NCI-H187 (cell line): ENCODE measurements around the gene PTGIS.
"Not testable (repeated sequence)": the region's sequence is repeated elsewhere in the genome, so short reads cannot be mapped to it uniquely, and the experiment has no call there.

Experiments
- DNase-seq, 2 experiments: peaks; one replicate each; lab custom pipeline; 2025; lab: John Stamatoyannopoulos, UW

Gene PTGIS

GRCh38 chr20:49579874-49580812 is 12.2 kb upstream of the PTGIS start:
- DNase-seq, result no peak

GRCh38 chr20:49579195-49579594 is 11.3 kb upstream of the PTGIS start:
- DNase-seq, result no peak

DNA sequence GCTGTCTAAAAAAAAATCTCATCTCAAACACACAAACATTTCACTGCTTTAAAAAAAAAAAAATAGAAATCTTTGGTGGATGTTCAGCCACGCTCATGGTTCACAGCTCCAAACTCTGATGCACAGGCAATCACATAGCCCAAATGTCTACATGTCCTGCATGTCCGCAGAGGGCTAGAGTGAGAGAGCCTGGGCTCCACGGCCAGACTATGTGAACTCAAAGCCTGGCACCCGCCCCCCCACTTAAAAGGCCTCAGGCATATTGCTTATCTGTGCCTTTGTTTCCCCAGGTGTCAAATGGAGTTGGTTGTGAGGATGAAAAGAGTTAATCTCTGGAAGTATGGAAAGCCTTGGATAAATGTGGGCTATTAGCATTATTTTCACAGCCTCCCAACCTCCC is 10.5 kb upstream of the PTGIS start:
- no peak for DNase-seq

- no peak for DNase-seq
Observed at GRCh38 chr20:49575551-49576060, 7.7 kb upstream of the PTGIS start.

DNA sequence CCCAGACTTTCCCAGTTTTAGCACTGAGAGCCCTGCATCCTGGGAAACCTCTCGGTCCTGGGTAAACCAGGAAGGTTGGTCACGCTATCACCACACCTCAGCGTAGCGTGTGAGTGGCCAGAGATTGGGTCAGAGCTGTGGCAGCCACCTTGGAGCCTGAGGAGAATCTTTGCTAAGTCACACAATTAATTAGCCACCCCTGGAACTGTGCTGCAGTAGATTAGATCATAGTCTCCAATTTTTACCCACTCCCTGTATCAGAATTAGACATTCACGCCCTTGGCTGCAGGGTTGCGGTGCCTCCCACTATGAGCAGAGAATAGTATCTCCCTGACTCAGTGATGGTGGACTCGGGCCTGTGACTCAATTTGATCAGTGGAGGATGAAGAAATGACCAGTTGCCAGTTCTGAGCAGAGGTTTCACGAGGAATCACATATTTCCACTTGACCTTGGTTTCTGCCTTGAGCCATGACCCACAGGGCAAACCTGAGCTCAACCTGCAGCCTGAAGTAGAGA is 6.0 kb upstream of the PTGIS start:
- no peak for DNase-seq

GRCh38 chr20:49572857-49573256 is 4.9 kb upstream of the PTGIS start:
- no peak for DNase-seq

DNA sequence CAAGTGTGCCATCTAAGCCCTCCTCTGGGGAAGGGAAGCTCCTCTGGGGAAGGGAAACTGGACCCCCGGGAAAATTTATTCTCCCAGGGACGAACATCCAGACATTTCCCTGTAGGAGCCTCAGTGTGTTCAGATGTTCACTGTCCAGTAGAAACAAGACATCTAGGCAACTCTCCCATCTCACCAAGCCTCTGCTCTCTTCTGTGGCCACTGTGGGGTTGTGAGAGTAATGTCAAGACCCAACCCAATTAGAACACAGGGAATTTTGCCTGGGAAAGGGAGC is 3.6 kb upstream of the PTGIS start:
- no peak for DNase-seq

DNA sequence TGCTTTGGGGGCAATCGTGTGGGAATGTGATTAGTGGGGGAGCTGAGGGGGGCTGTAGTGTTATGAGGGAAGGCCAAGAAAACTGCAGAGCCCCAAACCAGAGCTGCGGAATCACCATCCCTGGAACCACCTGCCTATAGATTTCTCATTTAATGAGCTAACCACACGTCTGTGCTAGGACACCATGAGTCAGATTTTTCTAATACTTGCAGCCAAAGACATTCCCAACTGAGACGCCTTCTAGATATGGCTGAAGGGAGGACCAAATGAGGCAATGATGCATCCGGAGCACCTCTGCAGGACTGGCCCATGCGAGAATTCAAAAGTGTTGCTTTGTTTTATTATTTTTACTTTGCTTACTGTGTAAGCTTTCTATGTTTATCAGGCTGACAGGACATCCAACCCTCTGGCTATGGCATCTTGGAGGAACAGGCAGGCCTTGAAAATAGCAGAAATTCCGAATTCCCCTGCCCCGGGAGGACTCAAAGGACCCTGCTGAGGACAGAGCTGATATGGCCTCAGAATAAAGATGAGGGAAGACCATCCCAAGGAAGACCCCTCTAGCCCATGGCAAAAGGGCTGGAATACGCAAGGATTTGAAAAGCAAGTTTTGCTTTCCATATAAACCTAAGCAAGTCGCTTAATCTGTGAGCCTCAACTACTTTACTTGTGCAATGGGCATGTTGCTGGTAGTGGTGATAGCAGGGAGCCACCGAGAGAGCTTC is 3.1 kb upstream of the PTGIS start:
- DNase-seq, result no peak

GRCh38 chr20:49570161-49570827 is 2.4 kb upstream of the PTGIS start:
- no peak for DNase-seq

- DNase-seq, result no peak
Observed at GRCh38 chr20:49569411-49570115, 1.6 kb upstream of the PTGIS start.

DNA sequence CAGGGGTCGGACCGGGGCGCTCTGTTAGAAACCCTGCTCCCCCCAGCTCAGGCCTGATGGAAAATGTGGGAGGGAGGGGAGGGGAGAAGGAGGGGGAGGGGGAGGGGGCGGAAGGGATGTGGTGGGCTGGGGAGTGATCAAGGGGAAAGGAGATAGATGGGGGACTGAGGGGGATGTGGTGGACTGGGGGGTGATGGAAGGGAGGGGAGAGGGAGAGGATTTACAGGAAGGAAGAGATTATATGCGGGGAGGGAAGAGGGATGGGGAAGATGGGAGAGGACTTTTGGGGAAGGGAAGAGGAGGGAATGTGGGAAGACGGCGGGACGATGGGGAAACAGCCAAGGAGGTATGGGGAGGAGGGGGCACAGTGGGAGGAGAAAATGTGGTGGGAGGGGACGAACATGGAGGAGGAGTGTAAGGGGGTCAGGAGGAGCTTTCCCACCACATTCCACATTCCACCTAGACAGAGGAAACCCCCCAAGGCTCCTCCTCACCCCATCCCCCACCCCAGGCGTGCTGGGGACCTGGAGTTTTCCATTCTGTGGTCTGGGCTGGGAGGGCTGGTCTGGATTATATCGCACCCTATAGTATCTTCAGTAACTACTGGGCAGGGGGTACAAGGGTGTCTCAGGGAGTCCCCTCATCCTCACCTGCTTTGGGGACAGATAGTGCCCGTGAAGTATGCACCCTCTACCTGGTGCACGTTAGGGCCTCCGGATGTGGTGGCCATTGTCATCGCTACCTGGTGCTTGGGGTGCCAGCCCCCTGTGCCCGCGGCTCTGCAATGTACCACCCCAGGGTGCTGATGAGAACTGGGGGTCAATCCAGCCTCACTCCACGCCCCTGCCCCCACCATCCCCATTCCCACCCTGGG is 578 bp upstream of the PTGIS start:
- no peak for DNase-seq

DNA sequence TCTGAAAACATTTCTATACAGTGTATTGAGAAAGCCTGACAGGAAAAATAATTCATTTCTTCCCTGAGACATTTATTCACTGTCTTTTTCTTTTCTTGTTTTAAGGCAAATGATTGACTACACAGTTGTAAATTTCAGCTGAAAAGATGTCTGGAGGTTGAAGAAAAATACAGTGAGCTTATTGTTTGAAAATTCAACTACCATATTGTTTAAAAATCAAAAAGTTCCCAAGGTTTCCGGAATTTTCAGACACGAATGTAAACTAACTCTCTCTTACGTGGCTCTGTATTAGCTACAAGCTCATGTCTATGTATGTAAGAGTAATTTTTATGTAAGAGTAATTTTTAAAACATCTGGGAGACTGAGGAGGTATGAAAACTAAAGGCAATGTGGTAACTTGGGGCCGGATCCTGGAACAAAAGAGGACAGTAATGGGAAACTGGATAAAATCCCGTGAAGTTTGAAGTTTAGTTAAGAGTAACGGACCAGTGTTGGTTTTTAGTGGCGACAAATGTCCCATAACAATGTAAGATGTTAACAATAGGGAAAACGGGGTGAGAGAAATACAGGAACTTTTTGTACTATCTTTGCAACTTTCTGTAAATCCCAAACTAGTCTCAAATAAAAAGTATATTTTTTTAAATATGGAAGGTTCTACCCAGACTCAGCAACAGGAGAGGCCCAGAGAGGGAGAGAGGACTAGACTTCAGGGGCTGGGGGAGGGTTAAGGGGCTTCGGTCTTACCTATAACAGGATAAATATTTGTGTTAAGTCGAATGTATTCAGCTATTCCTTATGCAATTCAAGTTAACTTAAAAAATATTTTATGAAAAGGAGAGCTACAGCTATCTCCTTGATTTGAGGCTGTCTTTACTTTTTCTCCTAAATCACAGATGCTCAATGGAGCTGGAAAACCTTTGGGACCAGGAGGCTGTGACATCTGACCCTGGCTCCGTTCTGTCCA is 1.3 kb downstream of the PTGIS start:
- no peak for DNase-seq

DNA sequence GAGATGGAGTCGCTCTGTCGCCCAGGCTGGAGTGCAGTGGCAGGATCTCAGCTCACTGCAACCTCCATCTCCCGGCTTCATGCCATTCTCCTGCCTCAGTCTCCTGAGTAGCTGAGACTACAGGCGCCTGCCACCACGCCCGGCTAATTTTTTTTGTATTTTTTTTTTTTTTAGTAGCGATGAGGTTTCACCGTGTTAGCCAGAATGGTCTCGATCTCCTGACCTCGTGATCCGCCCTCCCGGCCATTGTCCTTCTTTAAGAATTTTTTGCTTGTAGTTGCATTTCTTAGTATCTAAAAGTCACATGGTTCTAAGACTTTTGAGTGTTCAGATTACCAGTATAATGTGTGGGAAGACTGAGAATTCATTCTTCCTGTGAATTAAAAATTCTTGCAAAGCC is 2.9 kb downstream of the PTGIS start:
- DNase-seq, result not testable (repeated sequence)

- DNase-seq, result no peak
Observed at GRCh38 chr20:49563015-49563980, 4.6 kb downstream of the PTGIS start.

DNA sequence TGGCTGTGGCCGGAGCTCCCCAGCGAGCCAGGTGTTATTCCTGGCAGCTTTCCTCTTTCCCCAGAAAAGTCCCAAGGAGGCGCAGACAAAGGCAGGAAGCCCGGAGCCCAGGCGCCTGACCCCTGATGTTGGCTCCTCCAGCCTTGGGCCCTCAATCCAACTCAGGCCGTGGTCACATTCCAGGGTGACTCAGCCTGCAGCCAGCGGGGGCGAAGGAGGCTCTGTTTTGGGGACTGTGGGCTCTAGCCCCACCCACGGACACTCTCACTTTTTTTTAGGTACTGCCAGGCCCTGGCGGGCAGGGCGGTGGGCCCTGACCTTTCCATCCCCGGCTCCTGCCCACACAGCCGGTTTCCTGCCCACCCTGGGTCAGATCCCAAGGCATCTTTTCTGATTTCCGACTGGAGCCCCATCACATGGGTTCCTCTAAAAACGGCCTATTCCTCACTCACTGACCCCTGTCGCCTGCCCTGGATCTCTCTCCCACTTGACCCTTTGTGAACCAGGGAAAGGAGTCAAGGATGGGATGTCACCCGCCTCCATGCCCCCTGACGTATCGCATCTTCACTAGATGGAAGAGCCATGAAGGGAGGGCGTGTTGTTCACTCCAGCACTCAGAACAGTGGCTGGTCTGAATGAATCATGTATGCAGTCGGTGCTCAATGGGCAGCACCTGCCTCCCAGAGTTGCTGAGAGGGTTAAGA is 5.5 kb downstream of the PTGIS start:
- no peak for DNase-seq

DNA sequence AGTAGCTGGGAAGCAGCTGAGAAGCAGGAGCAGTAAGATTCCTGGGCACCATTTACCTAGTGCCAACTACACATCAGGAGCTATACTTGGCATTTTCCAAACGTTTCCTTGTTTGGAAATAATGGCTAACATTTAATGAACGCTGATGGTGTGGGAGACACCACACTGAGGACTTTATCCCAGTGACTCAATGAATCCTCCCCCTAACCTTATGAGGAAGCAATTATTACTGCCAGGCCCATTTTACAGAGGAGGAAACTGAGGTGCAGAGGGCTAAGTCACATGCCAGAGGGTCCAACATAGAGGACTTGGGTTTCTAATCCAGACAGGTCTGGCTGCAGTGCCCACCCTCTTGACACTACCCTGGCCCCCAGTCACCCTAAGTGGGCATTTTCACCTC is 6.1 kb downstream of the PTGIS start:
- DNase-seq, result no peak

- no peak for DNase-seq
Observed at GRCh38 chr20:49561256-49561655, 6.7 kb downstream of the PTGIS start.

- no peak for DNase-seq
Observed at GRCh38 chr20:49560646-49561045, 7.3 kb downstream of the PTGIS start.
